HG03045 (cell line): ENCODE measurements around the gene EIF3K.

ENCODE experiments used
- ATAC-seq: cut with Tn5 transposase; IDR thresholded peaks from one replicate; pipeline ENCODE4 v1.9.1; 2021; ENCODE audit warnings: mild to moderate bottlenecking, moderate library complexity; ENCODE audit not compliant: unreplicated experiment

The EIF3K gene

GRCh38 chr19:38648769-38649304, 29.8 kb downstream of the EIF3K start:
- ATAC-seq: no peak

- ATAC-seq: no peak
Observed at GRCh38 chr19:38649305-38650171, 30.6 kb downstream of the EIF3K start.

GRCh38 chr19:38650172-38650775, 31.3 kb downstream of the EIF3K start:
- ATAC-seq: no peak

GRCh38 chr19:38650911-38651584, 32.1 kb downstream of the EIF3K start:
- ATAC-seq: no peak

GRCh38 chr19:38653028-38653571, 34.1 kb downstream of the EIF3K start:
- no peak for ATAC-seq

GRCh38 chr19:38654628-38655055, 35.7 kb downstream of the EIF3K start:
- ATAC-seq: no peak

- ATAC-seq: no peak
Observed at GRCh38 chr19:38655148-38655824, 36.3 kb downstream of the EIF3K start.

GRCh38 chr19:38656171-38656981, 37.4 kb downstream of the EIF3K start:
- no peak for ATAC-seq

GRCh38 chr19:38657633-38658222, 38.7 kb downstream of the EIF3K start:
- no peak for ATAC-seq

GRCh38 chr19:38658462-38659306, 39.7 kb downstream of the EIF3K start:
- ATAC-seq: no peak

- no peak for ATAC-seq
Observed at GRCh38 chr19:38660724-38661123, 41.7 kb downstream of the EIF3K start.

GRCh38 chr19:38661136-38661535, 42.1 kb downstream of the EIF3K start:
- ATAC-seq: no peak

- ATAC-seq: no peak
Observed at GRCh38 chr19:38661996-38662395, 43.0 kb downstream of the EIF3K start.

- ATAC-seq: no peak
Observed at GRCh38 chr19:38662537-38663155, 43.7 kb downstream of the EIF3K start.

GRCh38 chr19:38663156-38663651, 44.2 kb downstream of the EIF3K start:
- no peak for ATAC-seq

GRCh38 chr19:38663957-38664502, 45.0 kb downstream of the EIF3K start:
- no peak for ATAC-seq

- ATAC-seq: no peak
Observed at GRCh38 chr19:38664503-38665211, 45.7 kb downstream of the EIF3K start.
